ENCODE results near the gene PDE6B.

- TF ChIP-seq CTCF (IDR thresholded peaks at IDR 0.05; ENCODE audit: low read depth, low read length), result peak; percentile 37
- TF ChIP-seq EZH2phosphoT487 (IDR thresholded peaks at IDR 0.05; ENCODE audit: low read depth), result no peak
Measured at GRCh38 chr4:579543-580175, 45.7 kb upstream of the PDE6B start.
